SK-N-MC (cell line): ENCODE measurements around the gene GABARAP.

ENCODE experiments used
- EZH2 ChIP-seq: fragments of 200-600 bp; sonication (generic); IDR thresholded peaks from one replicate; pipeline ENCODE4 v1.6.1; 2017; ENCODE audit warnings: antibody characterized with exemption
- POLR2AphosphoS5 ChIP-seq: IDR thresholded peaks from 2 replicates; pipeline ENCODE4 v1.6.1; 2012; ENCODE audit warnings: mild to moderate bottlenecking, low read depth, low read length, borderline replicate concordance

DNA sequence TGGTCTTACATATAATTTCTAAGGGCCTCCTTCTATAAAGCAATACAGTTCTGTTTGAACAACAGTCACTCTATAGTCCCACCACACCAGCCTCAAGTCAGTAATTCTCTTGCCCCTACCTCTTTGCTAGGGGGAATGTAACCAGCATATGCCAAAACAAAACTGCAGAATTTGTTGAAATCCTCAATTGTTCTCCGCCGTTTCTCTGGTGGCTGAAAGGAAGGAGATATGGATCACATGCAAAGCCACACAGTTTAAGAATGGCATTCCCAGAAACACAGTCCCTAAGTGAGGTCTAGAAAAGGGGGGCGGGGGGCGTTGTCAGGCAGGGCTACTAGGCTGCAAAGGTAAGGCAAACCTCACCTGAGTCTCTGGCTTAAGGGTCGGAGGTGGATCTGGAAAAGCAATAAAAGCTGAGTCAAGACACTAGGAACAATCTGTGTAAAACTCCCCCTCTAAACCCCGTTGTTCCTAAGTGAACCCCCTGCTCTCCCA lies 4.9 kb downstream of the GABARAP start:
- TF ChIP-seq POLR2AphosphoS5 (no peak), EZH2 (no peak)
